Mesothelial cell of epicardium (in vitro differentiated cells): ENCODE data around the gene SMYD1. TPM values are rescaled to one million over a fixed set of nuclear protein-coding genes. Genes with fewer than 3 reads are reported as not detected.

ENCODE experiments used
- DNase-seq, 2 experiments: peaks; one replicate each; pipeline ENCODE4 v3.0.0; 2021; ENCODE audit warnings: low spot score in 2 of 2; ENCODE audit not compliant: unreplicated experiment in 2 of 2
- H3K27ac Mint-ChIP-seq: 2 replicates; pipeline ENCODE4 v1.8.0; 2021; ENCODE audit warnings: mixed read lengths
- H3K27me3 Mint-ChIP-seq: 2 replicates; pipeline ENCODE4 v1.8.0; 2021; ENCODE audit warnings: low read depth, mixed read lengths
- H3K36me3 Mint-ChIP-seq: 2 replicates; pipeline ENCODE4 v1.8.0; 2021; ENCODE audit warnings: mixed read lengths
- H3K4me1 Mint-ChIP-seq: 2 replicates; pipeline ENCODE4 v1.8.0; 2021; ENCODE audit warnings: mixed read lengths
- H3K4me3 Mint-ChIP-seq: 2 replicates; pipeline ENCODE4 v1.8.0; 2021; ENCODE audit warnings: mild to moderate bottlenecking, moderate library complexity, mixed read lengths
- H3K9me3 Mint-ChIP-seq: 2 replicates; pipeline ENCODE4 v1.8.0; 2021; ENCODE audit warnings: mixed read lengths
- total RNA-seq: library from RNA; stranded (reverse); gene quantifications from 3 replicates; pipeline ENCODE4 v1.2.1, GENCODE V29; 2021
- TF ChIP-seq, protein P1 (sequence below): fragments of 200-600 bp; sonication (generic); IDR thresholded peaks from one replicate; pipeline ENCODE4 v1.5.0; 2021; ENCODE audit warnings: antibody characterized with exemption; ENCODE audit not compliant: unreplicated experiment

The SMYD1 gene
- total RNA-seq, 1 donor from 2014 or later = not detected

DNA sequence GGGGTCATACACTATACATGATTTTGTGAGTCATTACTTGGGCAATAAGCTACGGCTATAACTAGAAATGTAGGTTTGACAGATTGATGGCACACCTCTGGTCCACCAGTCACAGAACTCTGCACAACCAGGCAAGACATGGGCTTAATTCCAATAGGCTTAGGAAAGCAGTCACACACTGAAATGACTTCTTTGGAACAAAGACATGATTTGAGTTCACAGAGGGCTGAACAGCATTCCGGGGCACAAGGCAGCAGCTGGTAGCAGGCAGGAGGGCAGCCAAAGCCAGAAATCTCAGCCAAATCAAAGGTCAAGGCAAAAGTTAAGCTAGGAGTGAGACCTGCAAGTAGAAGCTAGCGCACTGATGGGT is 32.8 kb downstream of the SMYD1 start:
- TF ChIP-seq, protein P1, sequence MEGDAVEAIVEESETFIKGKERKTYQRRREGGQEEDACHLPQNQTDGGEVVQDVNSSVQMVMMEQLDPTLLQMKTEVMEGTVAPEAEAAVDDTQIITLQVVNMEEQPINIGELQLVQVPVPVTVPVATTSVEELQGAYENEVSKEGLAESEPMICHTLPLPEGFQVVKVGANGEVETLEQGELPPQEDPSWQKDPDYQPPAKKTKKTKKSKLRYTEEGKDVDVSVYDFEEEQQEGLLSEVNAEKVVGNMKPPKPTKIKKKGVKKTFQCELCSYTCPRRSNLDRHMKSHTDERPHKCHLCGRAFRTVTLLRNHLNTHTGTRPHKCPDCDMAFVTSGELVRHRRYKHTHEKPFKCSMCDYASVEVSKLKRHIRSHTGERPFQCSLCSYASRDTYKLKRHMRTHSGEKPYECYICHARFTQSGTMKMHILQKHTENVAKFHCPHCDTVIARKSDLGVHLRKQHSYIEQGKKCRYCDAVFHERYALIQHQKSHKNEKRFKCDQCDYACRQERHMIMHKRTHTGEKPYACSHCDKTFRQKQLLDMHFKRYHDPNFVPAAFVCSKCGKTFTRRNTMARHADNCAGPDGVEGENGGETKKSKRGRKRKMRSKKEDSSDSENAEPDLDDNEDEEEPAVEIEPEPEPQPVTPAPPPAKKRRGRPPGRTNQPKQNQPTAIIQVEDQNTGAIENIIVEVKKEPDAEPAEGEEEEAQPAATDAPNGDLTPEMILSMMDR = no peak
- no peak for DNase-seq
- no peaks in the 10 kb centered on the region for H3K9me3 Mint-ChIP-seq
- H3K4me1 Mint-ChIP-seq = no peaks in the 10 kb centered on the region
- no peaks in the 10 kb centered on the region for H3K36me3 Mint-ChIP-seq
- H3K27me3 Mint-ChIP-seq = peaks cover 21% of the 10 kb centered on the region
- H3K4me3 Mint-ChIP-seq = no peak overlapping the region
- H3K27ac Mint-ChIP-seq = no peak overlapping the region

DNA sequence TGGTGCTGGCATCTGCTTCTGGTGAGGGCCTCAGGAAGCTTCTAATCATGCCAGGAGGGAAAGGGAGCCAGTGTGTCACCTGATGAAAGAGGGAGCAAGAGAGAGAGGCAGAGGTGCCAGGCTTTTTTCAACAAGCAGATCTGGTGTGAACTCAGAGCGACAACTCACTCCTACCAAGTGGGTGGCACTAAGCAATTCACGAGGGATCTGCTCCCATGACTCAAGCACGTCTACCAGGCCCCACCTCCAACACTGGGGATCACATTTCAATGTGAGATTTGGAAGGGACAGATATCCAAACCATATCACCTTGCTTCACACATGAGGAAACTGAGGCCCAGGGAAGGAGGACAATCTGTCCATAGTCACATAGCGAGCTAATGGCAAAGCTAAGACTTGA is 41.2 kb downstream of the SMYD1 start:
- Mint-ChIP-seq H3K9me3 (no peaks in the 10 kb centered on the region), H3K27ac (no peak overlapping the region), H3K36me3 (no peaks in the 10 kb centered on the region), H3K4me1 (no peaks in the 10 kb centered on the region), H3K4me3 (no peak overlapping the region), H3K27me3 (peaks cover 5% of the 10 kb centered on the region)
- DNase-seq = no peak
- TF ChIP-seq, protein P1 = no peak

DNA sequence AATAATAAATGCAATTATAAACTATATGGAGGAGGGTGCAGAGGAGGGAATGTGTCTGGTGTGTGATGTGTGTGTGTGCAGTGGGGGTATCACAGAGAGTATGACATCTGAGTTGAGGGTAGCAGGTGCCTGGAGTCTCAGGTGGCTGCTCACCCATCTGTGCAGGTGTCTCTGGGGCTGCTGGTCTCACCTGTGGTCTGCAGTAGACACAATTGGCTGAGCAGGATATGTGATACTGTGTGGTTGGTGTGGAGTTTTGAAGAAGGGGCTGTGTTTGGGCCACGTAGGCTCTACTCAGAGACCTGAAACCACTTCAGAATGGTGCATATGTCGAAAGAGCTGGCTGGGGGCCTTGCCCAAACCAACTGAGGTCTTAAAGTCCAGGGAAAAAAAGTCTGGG is 43.2 kb downstream of the SMYD1 start:
- peaks cover 10% of the 10 kb centered on the region for H3K27me3 Mint-ChIP-seq
- no peak overlapping the region for H3K4me3 Mint-ChIP-seq

DNA sequence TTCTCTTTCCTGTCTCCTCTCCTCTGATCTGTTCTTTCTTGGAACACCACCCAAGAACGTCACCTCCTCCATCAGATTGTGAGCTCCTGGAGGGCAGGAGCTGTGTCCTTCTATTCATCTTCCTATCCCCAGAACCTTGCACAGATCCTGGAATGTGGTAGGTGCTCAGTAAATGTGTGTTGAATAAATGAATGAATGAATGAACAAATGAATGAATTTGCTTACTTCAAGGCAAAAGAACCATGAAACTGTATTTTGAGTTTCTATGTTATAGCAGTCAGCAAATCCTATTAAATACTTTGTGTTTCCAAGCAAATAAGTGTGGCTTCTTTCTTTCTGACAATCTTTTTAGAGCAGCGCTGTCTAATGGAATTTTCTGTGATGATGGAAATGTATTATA is 45.4 kb downstream of the SMYD1 start:
- no peak overlapping the region for H3K4me3 Mint-ChIP-seq
- H3K27ac Mint-ChIP-seq = no peak overlapping the region
- no peaks in the 10 kb centered on the region for H3K36me3 Mint-ChIP-seq
- H3K9me3 Mint-ChIP-seq = no peaks in the 10 kb centered on the region
- TF ChIP-seq, protein P1 = no peak
- peaks cover 4% of the 10 kb centered on the region for H3K4me1 Mint-ChIP-seq
- H3K27me3 Mint-ChIP-seq = peaks cover 23% of the 10 kb centered on the region
- no peak for DNase-seq

More for the DNA sequence above, 43.2 kb downstream of the SMYD1 start:
- Mint-ChIP-seq H3K4me1 (peaks cover 4% of the 10 kb centered on the region), H3K9me3 (no peaks in the 10 kb centered on the region), H3K36me3 (no peaks in the 10 kb centered on the region), H3K27ac (no peak overlapping the region)
- DNase-seq = no peak
- TF ChIP-seq, protein P1 = no peak

DNA sequence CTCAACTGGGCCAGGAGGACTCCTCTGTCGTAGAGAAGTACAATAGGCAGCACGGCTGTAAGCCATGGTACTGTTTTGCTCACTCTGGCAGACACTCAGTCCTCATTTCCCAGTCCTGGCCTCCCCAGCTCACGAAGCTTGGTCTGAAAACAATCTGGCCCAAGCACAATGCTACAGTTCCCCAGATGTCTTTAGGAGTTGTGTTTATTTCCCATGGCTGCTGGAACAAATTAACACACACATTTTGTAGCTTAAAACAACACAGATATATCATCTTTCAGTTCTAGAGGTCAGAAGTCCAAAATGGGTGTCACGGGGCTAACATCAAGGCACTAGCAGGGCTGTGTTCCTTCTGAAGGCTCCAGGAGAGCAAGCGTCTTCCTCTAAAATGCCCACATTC is 47.3 kb downstream of the SMYD1 start:
- H3K9me3 Mint-ChIP-seq = no peaks in the 10 kb centered on the region
- no peak overlapping the region for H3K27ac Mint-ChIP-seq
- H3K4me1 Mint-ChIP-seq = peaks cover 4% of the 10 kb centered on the region
- TF ChIP-seq, protein P1 = no peak
- no peak for DNase-seq
- H3K27me3 Mint-ChIP-seq = peaks cover 31% of the 10 kb centered on the region
- no peak overlapping the region for H3K4me3 Mint-ChIP-seq
- H3K36me3 Mint-ChIP-seq = no peaks in the 10 kb centered on the region
